ENCODE results near the gene SLC9A5. TPM values are rescaled to one million over a fixed set of nuclear protein-coding genes. Genes with fewer than 3 reads are reported as not detected.
A peak's percentile ranks its signal among the peaks of the same experiment; 100 is the strongest.

The SLC9A5 gene
- total and polyA plus RNA-seq, 10 donors, result 6.0 to 34.1 (median 18.2) TPM

DNA sequence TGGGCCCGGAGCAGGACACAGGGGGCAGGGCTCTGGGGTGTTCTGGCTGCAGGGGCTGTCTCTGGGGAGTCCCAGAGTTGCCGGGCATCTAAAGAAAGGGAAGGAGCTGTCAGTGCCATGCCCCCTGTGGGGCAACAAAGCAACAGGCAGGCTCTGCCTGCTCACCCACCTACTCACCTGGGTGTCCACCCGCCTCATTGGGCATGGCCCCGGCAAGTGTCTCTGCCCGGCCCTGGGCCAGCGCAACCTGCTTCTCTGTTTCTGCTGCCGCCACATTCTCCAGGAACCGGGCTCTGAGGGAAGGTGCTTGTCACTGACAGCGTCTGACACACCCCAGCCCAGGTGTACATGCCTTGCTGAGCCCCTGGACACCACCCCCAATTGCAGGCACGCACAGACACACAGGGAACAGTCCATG, 14.6 kb upstream of the SLC9A5 start:
- Histone ChIP-seq H3K27ac (no peak overlapping the region), H3K27me3 (replicated peaks in 1 of 7) (no peaks in the 10 kb centered on the region), H3K4me1 (peaks cover 0 to 39% (median 12%) of the 10 kb centered on the region in 6 donors), H3K9me3 (no peaks in the 10 kb centered on the region), H3K4me3 (no peak overlapping the region), H3K36me3 (peaks cover 7 to 100% (median 96%) of the 10 kb centered on the region in 6 donors)
- TF ChIP-seq, protein P1, sequence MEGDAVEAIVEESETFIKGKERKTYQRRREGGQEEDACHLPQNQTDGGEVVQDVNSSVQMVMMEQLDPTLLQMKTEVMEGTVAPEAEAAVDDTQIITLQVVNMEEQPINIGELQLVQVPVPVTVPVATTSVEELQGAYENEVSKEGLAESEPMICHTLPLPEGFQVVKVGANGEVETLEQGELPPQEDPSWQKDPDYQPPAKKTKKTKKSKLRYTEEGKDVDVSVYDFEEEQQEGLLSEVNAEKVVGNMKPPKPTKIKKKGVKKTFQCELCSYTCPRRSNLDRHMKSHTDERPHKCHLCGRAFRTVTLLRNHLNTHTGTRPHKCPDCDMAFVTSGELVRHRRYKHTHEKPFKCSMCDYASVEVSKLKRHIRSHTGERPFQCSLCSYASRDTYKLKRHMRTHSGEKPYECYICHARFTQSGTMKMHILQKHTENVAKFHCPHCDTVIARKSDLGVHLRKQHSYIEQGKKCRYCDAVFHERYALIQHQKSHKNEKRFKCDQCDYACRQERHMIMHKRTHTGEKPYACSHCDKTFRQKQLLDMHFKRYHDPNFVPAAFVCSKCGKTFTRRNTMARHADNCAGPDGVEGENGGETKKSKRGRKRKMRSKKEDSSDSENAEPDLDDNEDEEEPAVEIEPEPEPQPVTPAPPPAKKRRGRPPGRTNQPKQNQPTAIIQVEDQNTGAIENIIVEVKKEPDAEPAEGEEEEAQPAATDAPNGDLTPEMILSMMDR (IDR thresholded peaks at IDR 0.05 in 8 of 11, conservative IDR thresholded peaks at IDR 0.05 in 3 of 11), result no peak
- TF ChIP-seq POLR2AphosphoS5 (IDR thresholded peaks at IDR 0.05), result peak in 2 of 3 donors; percentile 49 to 62
- 92 to 96% (median 94%) methylated on average over 9 to 10 of the region's 10 CpGs for WGBS, 5 donors
- intact Hi-C loops (cut with DNase I; ENCODE audit: low total_unique reads), result no loop called here
- peak; percentile 67 for DNase-seq

DNA sequence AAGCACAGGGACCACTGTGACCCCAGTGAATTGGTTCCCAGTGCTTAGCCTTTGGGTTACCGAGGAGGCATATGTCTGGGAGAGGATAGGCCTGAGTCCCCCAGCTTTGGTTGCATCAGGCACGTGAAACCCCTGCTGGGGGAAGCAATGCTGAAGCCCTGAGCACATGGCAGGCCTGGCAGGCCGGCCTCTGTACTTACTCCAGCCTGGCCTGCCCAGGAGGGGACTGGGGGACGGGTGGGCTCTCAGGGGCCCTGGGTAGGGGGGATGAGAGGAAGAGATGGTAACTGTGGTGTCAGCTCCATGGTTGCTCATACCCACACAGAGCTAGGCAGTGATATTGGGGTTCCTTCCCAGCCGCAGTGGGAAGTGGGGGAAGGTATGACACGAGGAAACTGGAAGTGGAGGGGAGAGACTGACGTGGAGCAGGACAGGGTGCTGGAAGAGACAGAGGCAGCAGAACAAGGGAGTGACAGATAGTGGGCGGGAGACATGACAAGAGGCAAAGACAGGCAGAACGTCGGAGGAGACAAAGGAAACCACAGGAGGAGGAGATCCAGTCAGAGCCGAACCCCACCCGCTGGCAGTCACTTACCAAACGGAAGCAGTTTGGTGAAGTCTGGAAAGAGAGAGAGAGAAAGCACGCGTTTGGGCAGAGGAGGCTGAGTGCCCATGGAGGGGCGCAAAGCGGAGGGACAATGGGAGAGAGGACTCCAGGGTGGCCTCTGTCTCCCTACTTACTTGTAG, 12.8 kb upstream of the SLC9A5 start:
- Histone ChIP-seq H3K27ac (peak overlapping the region in 4 of 8 donors; percentile 43 to 95 (median 56)), H3K4me3 (no peak overlapping the region), H3K9me3 (no peaks in the 10 kb centered on the region), H3K36me3 (peaks cover 7 to 99% (median 85%) of the 10 kb centered on the region in 6 donors), H3K27me3 (replicated peaks in 1 of 7) (no peaks in the 10 kb centered on the region), H3K4me1 (peaks cover 8 to 52% (median 29%) of the 10 kb centered on the region in 6 donors)
- 77 to 88% (median 78%) methylated on average over 17 of the region's 17 CpGs for WGBS, 5 donors
- peak; percentile 62 for DNase-seq
- intact Hi-C loops (cut with DNase I; ENCODE audit: low total_unique reads), result no loop called here
- TF ChIP-seq POLR2AphosphoS5 (IDR thresholded peaks at IDR 0.05) (no peak), POLR2A (IDR thresholded peaks at IDR 0.05) (no peak)
- TF ChIP-seq, protein P1 (IDR thresholded peaks at IDR 0.05 in 8 of 11, conservative IDR thresholded peaks at IDR 0.05 in 3 of 11), result no peak

DNA sequence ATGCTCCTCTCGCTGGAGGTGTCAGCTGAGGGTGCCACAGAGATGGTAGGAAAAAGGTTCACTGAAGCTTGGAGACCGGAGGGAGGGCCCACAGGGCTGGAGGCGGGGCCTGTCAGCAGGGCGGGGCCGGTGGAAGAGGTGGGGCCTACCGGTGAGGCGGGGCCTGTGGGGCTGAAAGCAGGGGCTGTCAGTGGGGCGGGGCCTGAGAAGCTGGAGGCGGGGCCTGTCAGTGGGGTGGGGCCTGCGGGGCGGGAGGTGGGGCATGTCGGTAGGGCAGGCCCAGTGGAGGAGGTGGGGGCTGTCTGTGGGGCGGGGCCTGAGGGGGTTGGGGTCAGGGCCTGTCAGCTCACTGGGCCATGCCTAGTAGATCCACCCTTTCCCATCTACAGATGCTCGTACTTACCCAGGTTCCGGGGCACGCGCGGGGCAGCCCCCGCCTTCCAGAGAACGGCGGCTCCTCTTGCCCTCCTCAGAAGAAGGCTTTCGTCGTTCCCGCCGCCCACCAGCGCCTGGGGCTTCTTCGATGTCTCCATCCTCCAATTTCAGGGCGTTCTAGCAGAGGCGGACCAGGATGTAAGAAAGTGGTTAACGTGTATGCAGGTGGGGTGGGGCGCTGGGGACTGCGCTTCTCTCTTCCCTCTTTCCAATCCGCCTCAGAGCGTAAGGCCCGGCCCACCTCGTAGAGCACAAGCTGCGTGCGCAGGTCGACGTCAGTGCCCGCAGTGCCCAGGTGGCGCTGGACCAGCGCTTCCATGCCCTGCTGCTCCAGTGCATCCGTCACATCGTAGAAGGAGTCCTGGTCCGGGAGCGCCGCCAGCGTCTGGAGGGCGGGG, 12.0 kb upstream of the SLC9A5 start:
- TF ChIP-seq POLR2A (IDR thresholded peaks at IDR 0.05) (no peak), POLR2AphosphoS5 (IDR thresholded peaks at IDR 0.05) (peak in 2 of 3 donors; percentile 54 to 72)
- TF ChIP-seq, protein P1 (IDR thresholded peaks at IDR 0.05 in 8 of 11, conservative IDR thresholded peaks at IDR 0.05 in 3 of 11), result no peak
- Histone ChIP-seq H3K9me3 (no peaks in the 10 kb centered on the region), H3K4me3 (no peak overlapping the region), H3K4me1 (peaks cover 14 to 60% (median 36%) of the 10 kb centered on the region in 6 donors), H3K27me3 (replicated peaks in 1 of 7) (no peaks in the 10 kb centered on the region), H3K27ac (peak overlapping the region in 5 of 8 donors; percentile 33 to 95 (median 52)), H3K36me3 (peaks cover 3 to 99% (median 77%) of the 10 kb centered on the region in 6 donors)
- intact Hi-C loops (cut with DNase I; ENCODE audit: low total_unique reads), result no loop called here
- peak; percentile 86 for DNase-seq
- 83 to 91% (median 88%) methylated on average over 39 to 50 of the region's 50 CpGs for WGBS, 5 donors
